Pericardium fibroblast (primary cell): ENCODE measurements around the gene BAIAP2L2. TPM values are rescaled to one million over a fixed set of nuclear protein-coding genes. Genes with fewer than 3 reads are reported as not detected.

ENCODE experiments used
- total RNA-seq: library from RNA; depleted of rRNA; stranded (reverse); fragments of >200 nt; gene quantifications from 2 replicates; pipeline ENCODE4 v1.2.3, GENCODE V29; 2015

BAIAP2L2 gene, protein sequence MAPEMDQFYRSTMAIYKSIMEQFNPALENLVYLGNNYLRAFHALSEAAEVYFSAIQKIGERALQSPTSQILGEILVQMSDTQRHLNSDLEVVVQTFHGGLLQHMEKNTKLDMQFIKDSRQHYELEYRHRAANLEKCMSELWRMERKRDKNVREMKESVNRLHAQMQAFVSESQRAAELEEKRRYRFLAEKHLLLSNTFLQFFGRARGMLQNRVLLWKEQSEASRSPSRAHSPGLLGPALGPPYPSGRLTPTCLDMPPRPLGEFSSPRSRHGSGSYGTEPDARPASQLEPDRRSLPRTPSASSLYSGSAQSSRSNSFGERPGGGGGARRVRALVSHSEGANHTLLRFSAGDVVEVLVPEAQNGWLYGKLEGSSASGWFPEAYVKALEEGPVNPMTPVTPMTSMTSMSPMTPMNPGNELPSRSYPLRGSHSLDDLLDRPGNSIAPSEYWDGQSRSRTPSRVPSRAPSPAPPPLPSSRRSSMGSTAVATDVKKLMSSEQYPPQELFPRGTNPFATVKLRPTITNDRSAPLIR
- 2.2 and 3.2 TPM in 2 replicates for total RNA-seq

GRCh38 chr22:38110008-38110862 is at the start of gene BAIAP2L2:
Gene BAIAP2L2 (minus strand): TSS chr22:38110684. CDS start chr22:38110525, 159 bp downstream.

DNA sequence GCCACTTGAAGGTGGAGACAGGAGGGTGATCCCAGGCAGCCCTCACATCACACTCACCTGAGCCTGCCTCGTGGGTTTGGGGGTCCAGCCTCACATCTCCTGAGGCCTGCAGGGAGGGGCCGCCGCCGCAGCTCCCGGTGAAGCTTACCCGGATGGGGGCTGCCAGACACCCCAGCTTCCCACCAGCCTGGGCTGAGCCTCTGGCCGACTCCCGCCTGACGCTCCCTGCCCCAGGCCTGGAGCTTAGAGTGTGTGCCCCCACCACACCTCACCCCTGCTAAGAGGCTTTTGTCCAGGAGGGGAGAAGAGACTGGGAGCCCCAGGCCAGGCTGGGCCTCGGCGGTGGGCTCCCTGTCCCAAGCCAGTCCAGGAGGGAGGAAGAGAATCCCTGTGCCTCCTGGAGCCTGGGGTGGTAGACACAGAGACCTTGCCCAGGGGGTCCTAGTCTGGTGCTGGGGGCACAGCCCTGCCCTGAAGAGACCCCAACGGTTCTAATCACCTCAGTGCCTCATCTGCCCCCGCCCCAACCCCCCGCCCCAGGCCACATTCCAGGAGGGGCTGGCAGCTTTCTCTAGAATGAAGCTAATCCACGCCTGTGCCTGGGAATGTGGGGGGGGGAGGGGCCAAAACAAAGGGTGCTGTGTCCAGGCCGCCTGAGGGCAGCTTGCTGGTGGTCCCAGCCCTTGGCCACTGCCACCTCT is 26.4 kb downstream of the BAIAP2L2 start, which contains the start of gene SLC16A8:
Gene SLC16A8, minus strand, starts transcription at position 254 of the 701 bp plus-strand sequence. CDS start 1,311 bp downstream, outside the sequence.

GRCh38 chr22:38056969-38057891 is 53.3 kb downstream of the BAIAP2L2 start, which contains the start of gene PICK1:
Gene PICK1 (plus strand): TSS chr22:38057404. CDS start chr22:38057810, 406 bp downstream.

Other genes with a start within 250 kb of the BAIAP2L2 start
- 30.6 and 31.7 TPM in 2 replicates for gene MICALL1, start 204.4 kb downstream of the BAIAP2L2 start, total RNA-seq
- 0.70 TPM in 1 of 2 replicates, not detected in the other for gene C22orf23, start 157.1 kb downstream of the BAIAP2L2 start, total RNA-seq
- gene POLR2F, start 157.0 kb downstream of the BAIAP2L2 start, total RNA-seq: 45.1 and 84.4 TPM in 2 replicates
- not detected in 2 replicates for gene SOX10, start 126.1 kb downstream of the BAIAP2L2 start, total RNA-seq
- gene PICK1, start 53.3 kb downstream of the BAIAP2L2 start, total RNA-seq: 7.2 and 15.2 TPM in 2 replicates
- 0.12 and 0.60 TPM in 2 replicates for gene SLC16A8, start 26.5 kb downstream of the BAIAP2L2 start, total RNA-seq
- 6.5 and 17.0 TPM in 2 replicates for gene PLA2G6, start 71.1 kb upstream of the BAIAP2L2 start, total RNA-seq
- gene MAFF, start 91.3 kb upstream of the BAIAP2L2 start, total RNA-seq: 14.3 and 19.8 TPM in 2 replicates
- gene TMEM184B, start 162.3 kb upstream of the BAIAP2L2 start, total RNA-seq: 54.7 and 60.1 TPM in 2 replicates
- gene CSNK1E, start 206.7 kb upstream of the BAIAP2L2 start, total RNA-seq: 64.8 and 78.5 TPM in 2 replicates